ENCODE measurements around the gene ZNF385A.

- TF ChIP-seq CTCF (IDR thresholded peaks at IDR 0.05; ENCODE audit: poor library complexity, severe bottlenecking) (no peak), POLR2AphosphoS5 (IDR thresholded peaks at IDR 0.05) (no peak), EZH2 (IDR thresholded peaks at IDR 0.05; ENCODE audit: borderline replicate concordance, insufficient read depth, low read length, poor library complexity, severe bottlenecking) (no peak), MXI1 (conservative IDR thresholded peaks at IDR 0.05; ENCODE audit: poor library complexity, severe bottlenecking) (no peak), EP300 (conservative IDR thresholded peaks at IDR 0.05; ENCODE audit: poor library complexity, severe bottlenecking) (no peak), TAF1 (IDR thresholded peaks at IDR 0.05; ENCODE audit: low read depth) (no peak)
Observed at GRCh38 chr12:54398218-54398617, 13.7 kb upstream of the ZNF385A start.
